ENCODE measurements around the gene HELZ. TPM values are rescaled to one million over a fixed set of nuclear protein-coding genes. Genes with fewer than 3 reads are reported as not detected.

The HELZ gene
- total RNA-seq, 1 donor = 46.5 TPM

GRCh38 chr17:67053438-67054000 lies 191.5 kb downstream of the HELZ start:
- DNase-seq (ENCODE audit: low read depth) = no peak
- no peak for TF ChIP-seq CTCF (IDR thresholded peaks at IDR 0.05; ENCODE audit: insufficient read depth, low read length)
- H3K4me3 ChIP-seq (ENCODE audit: low read depth, low read length) = no peak overlapping the region

GRCh38 chr17:67052720-67053437 lies 192.1 kb downstream of the HELZ start:
- no peak for DNase-seq (ENCODE audit: low read depth)
- no peak for TF ChIP-seq CTCF (IDR thresholded peaks at IDR 0.05; ENCODE audit: insufficient read depth, low read length)
- no peak overlapping the region for H3K4me3 ChIP-seq (ENCODE audit: low read depth, low read length)

GRCh38 chr17:67051837-67052236 lies 193.2 kb downstream of the HELZ start:
- no peak overlapping the region for H3K4me3 ChIP-seq (ENCODE audit: low read depth, low read length)
- no peak for DNase-seq (ENCODE audit: low read depth)
- no peak for TF ChIP-seq CTCF (IDR thresholded peaks at IDR 0.05; ENCODE audit: insufficient read depth, low read length)

GRCh38 chr17:67051155-67051538 lies 193.8 kb downstream of the HELZ start:
- no peak overlapping the region for H3K4me3 ChIP-seq (ENCODE audit: low read depth, low read length)
- no peak for TF ChIP-seq CTCF (IDR thresholded peaks at IDR 0.05; ENCODE audit: insufficient read depth, low read length)
- no peak for DNase-seq (ENCODE audit: low read depth)

GRCh38 chr17:67050471-67051154 lies 194.4 kb downstream of the HELZ start:
- no peak for DNase-seq (ENCODE audit: low read depth)
- no peak overlapping the region for H3K4me3 ChIP-seq (ENCODE audit: low read depth, low read length)
- no peak for TF ChIP-seq CTCF (IDR thresholded peaks at IDR 0.05; ENCODE audit: insufficient read depth, low read length)

- no peak for DNase-seq (ENCODE audit: low read depth)
- no peak for TF ChIP-seq CTCF (IDR thresholded peaks at IDR 0.05; ENCODE audit: insufficient read depth, low read length)
- H3K4me3 ChIP-seq (ENCODE audit: low read depth, low read length) = no peak overlapping the region
These were observed 194.9 kb downstream of the HELZ start for GRCh38 chr17:67050066-67050465.
